ENCODE results near the gene TAF1D.

Gene TAF1D

DNA sequence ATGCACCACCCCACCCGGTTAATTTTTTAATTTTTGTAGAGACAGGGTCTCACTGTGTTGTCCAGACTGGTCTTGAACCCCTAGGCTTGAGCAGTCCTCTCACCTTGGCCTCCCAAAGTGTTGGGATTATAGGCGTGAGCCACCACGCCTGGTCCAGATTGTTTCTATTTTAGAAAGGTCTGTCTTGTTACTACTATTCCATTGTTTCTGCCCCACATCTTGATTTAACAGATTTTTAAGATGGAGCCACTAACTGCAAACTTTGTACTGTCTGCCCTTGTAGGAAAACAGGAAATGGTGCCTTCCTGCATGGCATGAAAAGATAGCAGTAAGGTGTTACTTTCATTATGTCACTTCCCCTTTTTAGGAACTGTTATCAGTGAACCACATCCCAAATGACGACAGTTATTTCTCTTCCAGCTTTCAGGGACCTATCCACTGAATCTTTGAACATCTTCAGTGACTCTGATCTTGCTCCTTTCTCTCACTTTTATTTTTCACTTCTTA is 23.2 kb downstream of the TAF1D start:
- no peak for DNase-seq

DNA sequence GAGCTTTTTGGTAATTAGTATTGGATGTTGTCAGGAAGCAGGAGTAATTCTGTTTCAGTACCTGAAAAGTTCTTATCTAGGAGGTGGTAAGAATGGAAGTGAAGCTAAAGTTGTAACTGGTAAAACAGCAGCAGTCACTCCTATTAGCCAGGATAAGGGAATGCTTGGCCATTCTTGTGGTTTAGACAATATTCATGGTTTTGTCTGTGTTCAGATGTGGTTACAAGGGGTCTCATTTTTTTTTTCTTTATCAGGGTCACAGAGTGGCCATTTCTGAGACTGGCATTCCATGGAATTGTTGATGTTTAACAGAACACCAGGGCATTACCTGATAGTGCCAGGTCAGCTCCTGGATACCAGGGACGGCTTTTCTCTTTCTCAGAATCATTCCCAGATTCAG is 23.8 kb downstream of the TAF1D start:
- no peak for DNase-seq

DNA sequence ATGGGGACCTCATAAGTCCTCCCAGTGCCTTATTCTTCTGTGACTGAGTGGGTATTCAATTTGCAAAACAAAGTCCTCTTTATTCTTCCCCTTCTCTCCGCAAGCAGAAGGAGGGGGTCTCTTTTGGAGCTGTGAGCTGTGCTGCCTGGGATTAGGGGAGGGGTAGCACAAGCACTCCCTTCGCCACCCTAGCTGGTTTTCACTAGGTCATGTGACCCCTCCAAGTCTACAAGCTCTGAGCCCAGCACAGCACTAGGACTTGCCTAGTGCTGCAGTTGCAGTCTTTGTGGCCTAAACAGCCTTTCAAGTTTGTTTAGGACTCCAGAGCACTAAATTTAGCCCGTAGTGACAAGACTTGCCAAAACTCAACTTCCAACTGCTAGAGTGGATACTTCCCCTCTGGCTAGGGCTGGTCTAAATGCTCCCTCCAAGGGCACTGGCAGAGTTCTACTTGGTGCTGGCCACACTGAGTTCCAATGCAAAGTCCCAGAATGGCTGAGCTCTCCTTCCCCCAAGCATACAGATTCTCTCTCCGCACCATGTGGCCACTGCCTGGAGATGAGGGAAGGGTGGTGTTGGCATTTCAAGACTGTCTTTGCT is 25.4 kb downstream of the TAF1D start:
- DNase-seq: no peak

DNA sequence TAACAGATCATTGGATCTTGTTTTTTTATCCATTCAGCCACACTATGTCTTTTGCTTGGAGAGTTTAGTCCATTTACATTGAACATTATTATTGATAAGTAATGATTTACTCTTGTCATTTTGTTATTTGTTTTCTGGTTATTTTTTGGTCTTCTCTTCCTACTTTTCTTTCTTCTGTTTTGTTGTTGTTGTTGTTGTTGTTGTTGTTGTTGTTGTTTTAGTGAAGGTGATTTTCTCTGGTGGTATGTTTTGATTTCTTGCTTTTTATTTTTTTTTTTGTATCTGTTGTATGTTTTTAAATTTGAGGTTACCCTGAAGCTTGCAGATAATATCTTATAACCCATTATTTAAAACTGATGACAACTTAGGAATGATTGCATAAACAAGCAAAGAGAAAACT is 28.6 kb downstream of the TAF1D start:
- no peak for DNase-seq

DNA sequence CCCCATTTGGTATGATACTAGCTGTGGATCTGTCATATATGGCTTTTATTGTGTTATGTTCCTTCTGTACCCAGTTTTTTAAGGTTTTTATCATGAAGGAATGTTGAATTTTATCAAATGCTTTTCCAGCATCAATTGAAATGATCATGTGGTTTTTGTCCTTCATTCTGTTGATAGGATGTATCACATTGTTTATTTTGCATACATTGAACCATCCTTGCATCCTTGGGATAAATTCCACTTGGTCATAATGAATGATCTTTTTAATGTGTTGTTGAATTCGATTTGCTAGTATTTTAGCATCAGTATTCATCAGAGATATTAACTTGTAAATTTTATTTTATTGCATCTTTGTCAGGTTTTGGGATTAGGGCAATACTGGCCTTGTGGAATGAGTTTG is 31.1 kb downstream of the TAF1D start:
- DNase-seq: no peak

DNA sequence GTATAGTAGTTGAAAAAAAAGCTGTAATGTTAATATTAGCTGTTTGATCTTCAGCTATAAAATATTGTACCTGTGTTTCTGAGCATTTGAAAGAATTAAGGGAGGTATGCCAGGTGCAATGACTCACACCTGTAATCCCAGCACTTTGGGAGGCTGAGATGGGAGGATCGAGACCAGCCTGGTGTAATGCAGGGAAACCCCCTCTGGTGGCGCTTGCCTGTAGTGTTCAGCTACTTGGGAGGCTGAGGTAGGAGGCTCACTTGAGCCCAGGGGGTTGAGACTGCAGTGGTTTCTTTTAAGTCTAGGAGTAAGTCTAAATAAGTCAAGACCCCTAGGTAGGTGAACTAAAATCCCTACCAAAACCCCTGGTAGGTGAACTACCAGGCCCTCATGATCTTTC is 37.1 kb downstream of the TAF1D start:
- DNase-seq: no peak

DNA sequence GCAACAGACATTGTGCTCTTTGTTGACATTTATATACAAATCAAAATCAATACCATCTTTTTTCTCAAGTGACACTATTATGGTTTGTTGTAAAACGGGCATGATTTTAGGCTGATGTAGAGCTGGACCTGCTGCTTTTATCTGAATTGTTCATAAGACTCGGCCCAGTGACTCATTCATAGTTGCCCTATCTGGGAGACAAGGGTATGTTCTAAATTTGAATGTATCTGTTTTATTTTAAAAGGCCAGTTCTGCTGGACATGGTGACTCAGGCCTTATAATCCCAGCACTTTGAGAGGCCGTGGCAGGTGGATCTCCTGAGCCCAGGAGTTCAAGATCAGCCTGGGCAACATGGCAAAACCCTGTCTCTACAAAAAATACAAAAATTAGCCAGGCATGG is 40.5 kb downstream of the TAF1D start:
- DNase-seq: no peak

DNA sequence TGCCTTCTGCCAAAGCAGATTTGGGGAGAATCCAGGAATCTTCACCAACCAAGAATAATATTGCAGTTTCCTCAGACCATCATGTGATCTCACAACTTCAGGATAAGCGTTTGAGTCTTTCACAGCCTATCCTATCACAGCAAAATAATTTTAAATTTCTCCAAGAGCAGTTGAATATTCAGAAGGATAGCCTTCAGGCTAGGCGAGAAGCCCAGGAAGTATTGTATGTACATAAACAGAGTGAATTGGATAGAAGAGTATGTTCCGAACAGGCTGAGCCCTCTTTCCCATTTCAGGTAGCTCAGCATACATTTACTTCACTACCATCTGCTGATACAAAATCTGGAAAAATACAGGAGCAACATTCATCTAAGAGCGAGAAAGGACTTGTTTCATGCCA is 43.7 kb downstream of the TAF1D start:
- no peak for DNase-seq

DNA sequence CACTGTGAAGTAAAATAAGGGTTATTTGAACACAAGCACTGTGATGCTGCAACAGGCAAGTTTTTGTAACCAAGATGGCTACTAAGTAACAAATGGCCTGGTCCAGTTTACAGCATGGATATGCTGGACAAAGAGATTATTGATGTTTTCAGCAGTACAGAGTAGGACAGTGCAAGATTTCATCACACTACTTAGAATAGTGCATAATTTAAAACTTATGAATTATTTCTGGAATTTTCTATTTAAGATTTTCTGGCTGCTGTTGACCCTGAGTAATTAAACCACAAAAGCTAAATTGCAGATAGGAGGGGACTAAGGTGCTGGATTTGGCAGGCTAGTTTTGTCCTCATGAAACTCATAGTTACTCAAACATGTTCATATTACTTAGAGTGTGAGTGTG is 46.7 kb downstream of the TAF1D start:
- no peak for DNase-seq

DNA sequence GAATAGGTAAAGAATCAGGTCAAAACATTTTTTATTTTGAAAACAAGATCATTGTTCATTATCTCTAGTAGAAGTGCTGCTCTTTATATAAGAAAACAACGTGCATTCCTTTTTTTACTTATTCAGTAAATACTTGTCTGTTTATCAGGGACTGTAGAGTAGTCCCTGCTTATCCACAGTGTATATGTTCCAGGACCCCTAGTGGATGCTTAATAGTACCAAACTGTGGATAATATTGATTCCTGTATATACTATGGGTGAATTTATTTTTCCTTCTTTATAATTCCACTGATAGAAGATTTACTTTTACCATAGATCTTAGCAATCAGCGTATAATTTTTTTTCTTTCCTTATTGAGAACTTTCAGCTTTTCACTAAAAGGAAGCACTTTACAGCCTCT is 47.2 kb downstream of the TAF1D start:
- no peak for DNase-seq

DNA sequence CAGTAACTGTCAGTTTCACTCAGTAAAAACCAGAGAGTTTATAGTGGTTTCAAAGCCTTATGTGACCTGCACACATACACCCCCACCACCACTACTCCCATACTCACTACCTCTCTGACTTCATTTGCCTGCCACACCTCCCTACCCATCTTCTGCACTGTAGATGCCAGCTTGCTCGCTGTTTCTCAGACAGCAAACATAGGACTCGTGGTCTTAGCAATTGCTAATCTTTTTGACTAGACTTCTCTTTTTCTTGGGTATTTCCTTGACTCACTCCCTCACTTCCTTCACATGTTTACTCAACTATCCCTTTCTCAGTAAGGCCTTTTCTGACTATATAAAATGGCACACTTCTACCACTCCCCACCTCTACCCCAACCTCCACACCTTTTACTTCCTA is 52.1 kb downstream of the TAF1D start:
- DNase-seq: no peak

DNA sequence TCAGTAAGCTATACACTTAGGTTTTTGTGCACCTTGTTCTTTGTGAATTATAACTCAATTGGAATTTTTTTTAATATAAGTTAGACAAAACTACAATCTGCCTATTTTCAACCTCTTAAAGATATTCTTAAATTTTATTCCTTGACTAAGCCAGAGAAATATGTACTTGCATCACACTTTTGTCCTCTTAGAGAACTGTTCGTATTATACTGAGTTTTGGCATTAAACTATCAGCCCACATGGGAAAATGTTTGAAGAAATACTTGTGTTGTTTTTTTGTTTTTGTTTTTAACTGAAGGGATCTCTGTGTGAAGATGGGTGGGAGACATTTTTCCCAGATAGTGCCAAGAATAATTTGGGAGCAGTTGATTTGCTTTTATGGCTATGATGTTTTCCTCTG is 54.5 kb downstream of the TAF1D start:
- DNase-seq: no peak

DNA sequence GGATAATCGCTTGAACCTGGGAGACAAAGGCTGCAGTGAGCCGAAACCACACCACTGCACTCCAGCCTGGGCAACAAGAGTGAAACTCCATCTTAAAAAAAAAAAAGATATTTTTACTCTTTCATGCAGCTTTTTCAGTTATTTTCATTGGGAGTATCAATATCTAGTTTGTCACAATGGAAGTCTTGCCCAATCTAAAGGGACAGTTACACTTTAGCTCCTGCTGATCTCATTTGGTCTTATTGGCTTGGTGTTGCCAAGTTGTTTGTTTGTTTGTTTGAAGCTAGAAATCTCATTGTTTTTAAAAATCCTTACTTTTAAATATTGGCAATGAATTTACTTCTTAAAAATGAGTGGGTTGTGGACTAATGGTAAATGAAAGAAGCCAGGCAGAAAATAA is 55.1 kb downstream of the TAF1D start:
- DNase-seq: no peak

Data from activated CD4-positive, CD25-positive, alpha-beta regulatory T cell (primary cell).